ENCODE data around the gene ZMIZ1. TPM values are rescaled to one million over a fixed set of nuclear protein-coding genes. Genes with fewer than 3 reads are reported as not detected.
A peak's percentile ranks its signal among the peaks of the same experiment; 100 is the strongest.

The ZMIZ1 gene
- total RNA-seq, 4 donors from 2014 or later = 18.7 to 188 (median 36.7) TPM

DNA sequence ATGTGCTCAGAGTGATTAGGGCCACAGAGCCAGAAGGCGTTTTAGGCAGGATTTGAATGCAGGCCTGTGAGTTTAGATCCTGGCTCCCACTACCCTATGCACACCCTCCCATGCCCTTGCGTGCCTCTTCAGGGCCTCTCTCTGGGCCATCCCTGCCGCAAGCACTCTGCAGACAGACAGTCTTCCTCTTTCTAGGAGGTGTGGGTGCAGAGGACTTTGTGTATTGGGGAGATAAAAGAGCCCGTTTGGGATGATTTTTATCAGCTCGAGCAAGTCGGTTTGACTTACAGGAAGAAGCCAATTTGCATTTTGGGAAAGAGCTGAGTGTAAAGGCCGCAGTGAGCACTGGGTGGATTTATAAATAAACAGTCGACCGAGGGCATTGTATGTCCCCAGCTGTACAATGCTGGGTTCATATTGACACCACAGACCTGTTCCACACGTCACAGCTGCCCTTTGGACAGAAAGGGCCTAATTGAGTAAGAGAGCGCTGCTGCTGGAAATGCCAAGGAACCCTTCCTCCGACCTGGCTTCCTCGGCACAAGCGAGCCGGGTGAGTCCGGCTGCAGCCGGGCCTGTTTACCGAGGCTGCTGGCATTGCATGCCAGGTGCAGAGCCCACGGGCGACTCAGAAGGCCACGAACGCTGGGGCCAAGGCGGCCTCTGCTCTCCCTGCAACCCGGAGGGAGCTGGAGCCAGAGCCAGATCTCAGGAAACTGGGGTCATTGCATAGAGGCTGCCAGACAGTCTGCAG lies 25.1 kb downstream of the ZMIZ1 start:
- intact Hi-C loops (cut with DNase I; ENCODE audit: low total_unique reads) = no loop called here
- peak; percentile 52 to 67 for DNase-seq

DNA sequence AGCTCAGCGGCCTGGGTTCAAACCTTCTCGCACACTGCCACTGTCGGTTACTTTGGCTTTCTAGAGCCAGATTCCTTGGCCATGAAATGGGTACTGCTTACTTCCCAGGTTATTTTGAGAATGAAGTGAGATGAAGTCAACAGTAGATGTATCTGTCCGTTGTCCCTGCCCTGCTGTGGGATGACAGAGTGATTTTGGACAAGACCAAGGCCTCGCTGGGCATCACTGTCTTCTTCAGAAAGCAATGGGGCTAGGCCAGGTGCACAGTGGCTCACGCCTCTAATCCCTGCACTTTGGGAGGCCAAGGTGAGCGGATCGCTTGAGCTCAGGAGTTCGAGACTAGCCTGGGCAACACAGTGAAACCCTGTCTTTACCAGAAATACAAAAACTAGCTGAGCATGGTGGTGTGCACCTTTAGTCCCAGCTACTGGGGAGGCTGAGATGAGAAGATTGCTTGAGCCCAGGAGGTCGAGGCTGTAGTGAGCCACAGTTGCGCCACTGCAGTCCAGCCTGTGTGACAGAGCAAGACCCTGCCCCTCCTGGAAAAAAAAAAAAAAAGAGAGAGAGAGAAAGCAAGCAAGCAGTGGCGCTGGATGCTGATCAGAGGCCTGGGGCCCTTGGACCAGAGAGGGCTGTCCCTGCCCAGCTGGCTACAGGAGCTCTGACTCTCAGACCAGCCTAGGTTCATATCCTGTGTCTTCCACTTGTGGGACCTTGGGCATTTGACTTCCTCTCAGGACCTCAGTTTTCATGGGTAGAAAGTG lies 25.8 kb downstream of the ZMIZ1 start:
- H3K27me3 ChIP-seq = no peaks in the 10 kb centered on the region
- no peak for DNase-seq
- peaks cover 18 to 39% of the 10 kb centered on the region in 2 donors for H3K4me1 ChIP-seq
- peak overlapping the region; percentile 73 to 83 for H3K27ac ChIP-seq
- TF ChIP-seq, protein P1, sequence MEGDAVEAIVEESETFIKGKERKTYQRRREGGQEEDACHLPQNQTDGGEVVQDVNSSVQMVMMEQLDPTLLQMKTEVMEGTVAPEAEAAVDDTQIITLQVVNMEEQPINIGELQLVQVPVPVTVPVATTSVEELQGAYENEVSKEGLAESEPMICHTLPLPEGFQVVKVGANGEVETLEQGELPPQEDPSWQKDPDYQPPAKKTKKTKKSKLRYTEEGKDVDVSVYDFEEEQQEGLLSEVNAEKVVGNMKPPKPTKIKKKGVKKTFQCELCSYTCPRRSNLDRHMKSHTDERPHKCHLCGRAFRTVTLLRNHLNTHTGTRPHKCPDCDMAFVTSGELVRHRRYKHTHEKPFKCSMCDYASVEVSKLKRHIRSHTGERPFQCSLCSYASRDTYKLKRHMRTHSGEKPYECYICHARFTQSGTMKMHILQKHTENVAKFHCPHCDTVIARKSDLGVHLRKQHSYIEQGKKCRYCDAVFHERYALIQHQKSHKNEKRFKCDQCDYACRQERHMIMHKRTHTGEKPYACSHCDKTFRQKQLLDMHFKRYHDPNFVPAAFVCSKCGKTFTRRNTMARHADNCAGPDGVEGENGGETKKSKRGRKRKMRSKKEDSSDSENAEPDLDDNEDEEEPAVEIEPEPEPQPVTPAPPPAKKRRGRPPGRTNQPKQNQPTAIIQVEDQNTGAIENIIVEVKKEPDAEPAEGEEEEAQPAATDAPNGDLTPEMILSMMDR (IDR thresholded peaks at IDR 0.05) = no peak
- no peak for TF ChIP-seq POLR2A (IDR thresholded peaks at IDR 0.05)
- no peaks in the 10 kb centered on the region for H3K9me3 ChIP-seq
- H3K36me3 ChIP-seq = no peaks in the 10 kb centered on the region
- intact Hi-C loops (cut with DNase I; ENCODE audit: low total_unique reads) = no loop called here
- peak overlapping the region in 1 of 2 donors; percentile 6 for H3K4me3 ChIP-seq

More for the DNA sequence above, 25.1 kb downstream of the ZMIZ1 start:
- H3K27me3 ChIP-seq = no peaks in the 10 kb centered on the region
- H3K4me1 ChIP-seq = peaks cover 18 to 34% of the 10 kb centered on the region in 2 donors
- peak overlapping the region in 1 of 2 donors; percentile 6 for H3K4me3 ChIP-seq
- no peaks in the 10 kb centered on the region for H3K36me3 ChIP-seq
- TF ChIP-seq, protein P1 (IDR thresholded peaks at IDR 0.05) = no peak
- no peak for TF ChIP-seq POLR2A (IDR thresholded peaks at IDR 0.05)
- peak overlapping the region; percentile 73 to 83 for H3K27ac ChIP-seq
- H3K9me3 ChIP-seq = no peaks in the 10 kb centered on the region

GRCh38 chr10:79095316-79095715 lies 26.6 kb downstream of the ZMIZ1 start:
- Histone ChIP-seq H3K9me3 (no peaks in the 10 kb centered on the region), H3K4me1 (peaks cover 18 to 42% of the 10 kb centered on the region in 2 donors), H3K27ac (peak overlapping the region; percentile 73 to 83), H3K36me3 (no peaks in the 10 kb centered on the region), H3K4me3 (no peak overlapping the region), H3K27me3 (no peaks in the 10 kb centered on the region)
- intact Hi-C loops (cut with DNase I; ENCODE audit: low total_unique reads) = no loop called here
- DNase-seq = no peak
- TF ChIP-seq POLR2A (IDR thresholded peaks at IDR 0.05) = no peak
- TF ChIP-seq, protein P1 (IDR thresholded peaks at IDR 0.05) = no peak

DNA sequence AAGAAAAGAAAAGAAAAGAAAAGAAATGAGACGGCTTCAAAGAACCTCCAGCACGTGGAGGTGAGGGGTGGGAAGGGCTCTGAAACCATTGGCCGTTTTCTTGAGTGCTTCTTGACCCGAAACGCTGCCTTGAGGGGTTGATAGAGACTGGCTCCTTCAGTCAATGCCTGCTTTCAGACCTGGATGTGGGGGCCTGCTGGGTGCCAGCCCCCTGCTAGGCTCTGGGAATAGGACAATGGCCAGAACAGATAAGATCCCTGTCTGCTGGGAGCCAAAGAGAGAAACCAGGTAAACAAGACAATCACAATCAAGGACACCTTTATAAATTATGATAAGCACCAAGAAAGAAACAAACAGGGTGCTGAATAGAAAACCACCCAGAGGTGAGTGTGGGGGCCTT lies 27.7 kb downstream of the ZMIZ1 start:
- Histone ChIP-seq H3K36me3 (no peaks in the 10 kb centered on the region), H3K4me1 (peaks cover 25 to 48% of the 10 kb centered on the region in 2 donors), H3K27me3 (no peaks in the 10 kb centered on the region), H3K27ac (peak overlapping the region; percentile 73 to 83), H3K4me3 (no peak overlapping the region), H3K9me3 (no peaks in the 10 kb centered on the region)
- DNase-seq = no peak
- TF ChIP-seq, protein P1 (IDR thresholded peaks at IDR 0.05) = no peak
- no peak for TF ChIP-seq POLR2A (IDR thresholded peaks at IDR 0.05)
- intact Hi-C loops (cut with DNase I; ENCODE audit: low total_unique reads) = no loop called here
